Measurements from ENCODE around the gene NHSL1.
A peak's percentile ranks its signal among the peaks of the same experiment; 100 is the strongest.

NHSL1 gene

DNA sequence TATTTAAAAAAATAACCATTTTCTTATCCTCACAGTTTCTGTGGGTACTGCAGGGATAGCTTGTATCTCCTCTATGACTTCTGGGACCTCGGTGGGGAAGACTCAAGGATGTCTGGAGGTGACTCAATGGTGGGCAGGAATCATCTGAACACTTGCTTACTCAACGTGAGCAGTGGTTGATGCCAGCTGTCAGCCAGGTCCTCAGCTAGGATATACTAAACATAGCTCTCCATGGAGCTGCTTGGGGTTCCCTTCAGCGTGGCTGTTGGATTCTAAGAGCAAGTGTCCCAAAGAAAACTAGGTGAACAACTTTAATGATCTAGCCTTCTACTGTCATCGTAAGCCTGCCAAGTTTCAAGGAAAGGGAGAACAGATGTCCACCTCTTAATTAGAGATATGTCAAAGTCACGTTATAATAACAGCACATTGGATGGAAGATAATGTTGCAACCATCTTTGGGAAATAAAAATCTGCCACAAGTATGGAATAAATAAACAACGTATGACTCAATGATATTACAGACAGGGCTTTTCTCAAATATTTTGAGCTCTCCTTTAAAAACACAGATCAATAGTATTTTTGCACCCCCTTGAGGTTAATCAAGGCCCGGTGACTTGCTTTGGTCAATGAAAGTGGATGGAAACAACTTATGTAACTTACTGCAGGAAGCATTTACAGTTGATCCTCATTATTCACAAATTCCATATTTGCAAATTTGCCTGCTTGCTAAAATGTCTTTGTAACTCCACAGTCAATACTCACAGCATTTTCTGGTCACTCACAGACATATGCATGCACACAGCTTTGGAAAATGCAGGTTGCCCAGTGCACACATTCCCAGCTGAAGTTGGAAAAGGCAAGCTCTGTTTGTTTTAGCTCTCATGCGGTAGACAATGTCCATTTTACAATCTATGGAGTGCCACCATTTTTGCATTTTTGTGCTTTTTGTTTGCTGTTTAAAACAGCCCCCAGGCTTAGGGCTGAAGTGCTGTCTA is 101.9 kb downstream of the NHSL1 start:
- peak; percentile 70 for DNase-seq

DNA sequence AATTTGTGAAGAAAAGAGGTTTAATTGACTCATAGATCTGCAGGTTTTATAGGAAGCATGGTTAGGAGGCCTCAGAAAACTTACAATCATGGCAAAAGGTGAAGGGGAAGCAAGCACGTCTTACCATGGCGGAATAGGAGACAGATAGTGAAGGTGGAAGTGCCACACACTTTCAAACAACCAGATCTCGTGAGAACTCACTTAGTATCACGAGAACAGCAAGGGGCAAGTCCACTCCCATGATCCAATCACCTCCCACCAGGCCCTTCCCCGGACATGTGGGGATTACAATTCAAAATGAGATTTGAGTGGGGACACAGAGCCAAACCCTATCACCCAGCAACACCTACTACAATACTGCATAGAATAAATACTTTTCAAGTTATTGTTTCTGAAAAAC is 102.6 kb downstream of the NHSL1 start:
- DNase-seq, result no peak

DNA sequence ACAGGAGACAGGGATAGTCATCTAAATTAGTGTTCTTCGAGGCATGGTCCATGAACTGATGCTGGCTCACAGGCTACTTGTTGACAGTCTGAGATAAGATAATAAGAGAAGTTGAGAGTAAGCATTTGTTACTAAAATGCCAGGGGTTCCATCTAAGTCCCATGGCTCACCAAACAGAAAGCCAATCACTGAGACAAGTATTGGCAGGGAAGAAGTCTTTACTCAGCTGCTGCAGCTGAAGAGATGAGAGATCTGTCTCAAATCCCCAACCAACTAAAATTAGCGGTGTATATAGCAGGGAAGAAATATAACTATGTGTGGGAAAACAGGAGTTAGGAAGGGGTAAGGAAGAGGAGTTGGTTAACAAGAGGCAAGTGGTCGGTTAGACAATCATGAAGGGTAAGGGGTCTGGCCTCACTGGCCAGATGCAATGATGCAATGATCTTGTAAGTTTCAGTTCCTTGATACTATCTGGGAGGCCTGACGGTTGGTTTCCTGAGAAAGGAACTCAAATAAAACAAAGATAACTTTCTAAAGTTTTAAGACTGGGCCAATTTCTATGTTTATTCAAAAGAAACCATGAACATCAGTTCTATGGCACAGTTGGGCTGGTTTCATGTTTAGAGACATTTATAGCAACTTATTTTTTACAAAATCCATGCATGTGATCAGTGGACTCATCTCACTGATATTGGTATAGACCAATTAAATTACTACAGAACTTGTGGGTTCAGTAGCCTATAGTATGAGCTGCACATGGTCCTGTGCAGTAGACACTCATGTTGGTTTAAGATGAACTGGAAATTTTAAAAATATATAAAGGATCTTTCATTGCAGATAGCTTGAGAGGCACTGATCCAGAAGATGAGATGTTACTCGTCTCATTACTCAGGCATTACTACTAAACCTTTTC is 105.2 kb downstream of the NHSL1 start:
- no peak for DNase-seq

DNA sequence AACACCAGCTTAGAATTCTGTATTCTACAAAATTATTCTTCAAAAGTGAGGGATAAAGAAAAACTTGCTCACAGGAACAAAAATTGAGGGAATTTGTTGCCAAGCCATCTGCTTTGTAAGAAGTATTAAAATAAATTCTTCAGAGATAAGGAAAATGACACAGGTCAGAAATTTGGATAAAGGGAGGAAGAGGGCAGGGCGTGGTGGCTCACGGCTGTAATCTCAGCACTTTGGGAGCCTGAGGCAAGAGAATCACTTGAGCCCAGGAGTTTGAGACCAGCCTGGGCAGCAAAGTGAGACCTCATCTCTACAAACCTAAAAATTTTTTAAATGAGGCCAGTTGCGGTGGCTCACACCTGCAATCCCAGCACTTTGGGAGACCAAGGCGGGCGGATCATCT is 109.7 kb downstream of the NHSL1 start:
- no peak for DNase-seq

DNA sequence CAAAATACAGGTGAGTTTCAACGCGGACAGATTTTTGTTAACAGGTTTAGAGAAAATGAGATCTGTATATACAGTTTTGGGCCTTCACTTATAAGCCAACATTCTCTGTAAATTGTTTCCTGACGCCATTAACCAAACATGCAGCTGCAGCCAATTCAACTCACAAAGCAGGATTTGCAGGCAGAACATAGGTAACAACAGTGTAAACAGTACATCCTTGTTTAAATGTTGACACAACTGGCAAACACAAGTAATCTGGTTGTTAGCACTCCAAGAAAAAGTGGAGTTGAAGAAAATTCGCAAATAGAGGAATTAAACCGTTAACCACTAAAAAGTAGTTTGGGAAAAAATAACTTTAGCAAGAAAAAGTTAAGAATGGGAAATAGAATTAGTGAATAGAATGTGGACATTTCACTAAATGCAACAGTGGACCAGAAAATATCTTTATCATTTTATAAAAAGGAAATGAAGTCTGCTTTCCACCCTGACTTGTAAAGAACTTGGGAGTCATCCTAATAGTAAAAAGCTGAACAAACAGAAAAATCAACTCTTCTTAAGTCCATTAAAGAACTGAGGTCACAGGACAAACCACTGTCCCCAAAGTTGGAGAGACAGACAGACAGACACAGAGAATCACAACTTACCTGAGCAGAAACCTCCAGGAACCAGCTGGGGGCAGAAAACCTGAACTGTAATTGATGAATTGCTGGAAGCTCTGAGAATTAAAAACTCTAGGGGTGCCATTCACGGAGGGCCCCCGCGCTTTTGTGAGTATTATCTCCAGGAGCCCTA is 111.5 kb downstream of the NHSL1 start:
- DNase-seq, result no peak

DNA sequence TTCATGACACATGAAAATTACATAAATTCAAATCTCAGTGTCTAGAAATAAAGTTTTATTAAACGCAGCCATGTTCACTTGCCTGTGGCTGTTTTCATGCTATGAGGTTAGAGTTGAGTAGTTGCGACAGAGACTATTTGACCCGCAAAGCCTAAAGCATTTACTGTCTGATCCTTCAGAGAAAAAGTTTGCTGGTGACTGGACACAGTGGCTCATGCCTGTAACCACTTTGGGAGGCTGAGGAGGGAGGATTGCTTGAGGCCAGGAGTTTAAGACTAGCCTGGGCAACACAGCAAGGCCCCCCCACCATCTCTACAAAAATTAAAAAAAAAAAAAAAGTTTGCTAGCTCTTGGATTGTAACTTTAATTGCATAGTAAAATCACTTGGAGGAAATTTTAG is 112.4 kb downstream of the NHSL1 start:
- DNase-seq, result no peak

DNA sequence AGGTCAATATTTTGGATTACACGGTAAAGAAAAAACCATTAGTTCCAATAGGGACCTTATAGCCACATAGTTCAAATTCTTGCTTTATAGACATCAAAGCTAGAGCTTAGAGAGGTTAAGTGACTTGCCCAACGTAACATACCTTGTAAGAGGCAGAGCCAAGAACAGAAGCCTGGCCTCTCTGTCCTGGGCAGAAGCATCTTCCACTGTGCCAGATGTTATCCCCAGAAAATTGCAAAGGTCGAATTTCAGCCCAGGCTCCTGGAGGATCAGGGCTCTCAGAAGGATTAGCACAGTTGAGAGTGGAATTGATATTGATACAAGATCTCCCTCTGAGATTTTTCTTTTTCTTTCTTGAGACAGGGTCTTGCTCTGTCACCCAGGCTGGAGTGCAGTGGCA is 115.5 kb downstream of the NHSL1 start:
- no peak for DNase-seq

DNA sequence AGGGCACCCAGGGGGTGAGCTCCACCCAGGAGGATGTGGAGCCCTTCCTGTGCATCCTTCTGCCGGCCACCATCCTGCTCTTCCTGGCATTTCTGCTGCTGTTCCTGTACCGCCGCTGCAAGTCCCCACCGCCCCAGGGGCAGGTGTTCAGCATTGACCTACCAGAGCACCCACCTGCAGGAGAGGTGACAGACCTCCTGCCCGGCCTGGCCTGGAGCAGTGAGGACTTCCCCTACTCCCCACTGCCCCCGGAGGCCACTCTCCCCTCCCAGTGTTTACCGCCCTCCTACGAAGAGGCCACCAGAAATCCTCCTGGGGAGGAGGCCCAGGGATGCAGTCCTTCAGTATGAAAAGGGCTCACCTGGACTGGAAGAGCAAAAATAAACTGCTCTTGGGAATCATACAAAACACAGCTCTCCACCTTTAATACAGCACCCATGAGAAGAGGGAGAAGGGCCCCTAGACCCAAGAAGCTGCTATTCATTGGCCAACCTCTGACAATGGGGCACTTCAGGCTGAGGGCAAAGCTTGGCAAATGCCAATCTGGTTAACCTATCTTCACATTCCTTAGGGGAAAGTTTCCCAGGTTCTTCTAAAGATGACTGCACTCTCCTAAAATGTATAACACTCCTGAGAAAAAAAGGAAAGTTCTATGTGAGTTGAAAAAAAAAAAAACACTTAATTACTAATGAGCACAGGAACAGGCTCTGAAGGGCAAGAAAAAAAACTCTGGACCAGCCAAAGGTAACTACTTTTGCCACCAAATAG is 116.6 kb downstream of the NHSL1 start:
- no peak for DNase-seq

DNA sequence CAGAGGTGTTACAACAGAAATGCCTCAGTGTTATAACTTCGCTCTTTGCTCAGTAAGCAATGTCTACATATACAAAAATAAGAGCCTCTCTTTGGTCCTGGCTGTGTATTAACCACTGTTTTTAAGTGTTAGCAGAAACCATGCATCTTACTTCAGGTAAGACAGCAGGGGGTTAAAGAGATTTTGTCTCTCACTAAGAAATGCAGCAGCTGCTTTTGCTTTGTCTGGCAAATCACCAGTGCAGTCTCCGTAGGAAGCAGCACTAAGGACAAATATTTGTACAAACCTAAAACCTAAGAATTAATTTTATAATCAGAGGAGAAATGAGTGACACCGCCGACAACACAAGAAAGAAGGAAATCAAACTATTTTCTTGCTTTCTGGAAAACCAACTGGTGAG is 120.8 kb downstream of the NHSL1 start:
- DNase-seq, result no peak

DNA sequence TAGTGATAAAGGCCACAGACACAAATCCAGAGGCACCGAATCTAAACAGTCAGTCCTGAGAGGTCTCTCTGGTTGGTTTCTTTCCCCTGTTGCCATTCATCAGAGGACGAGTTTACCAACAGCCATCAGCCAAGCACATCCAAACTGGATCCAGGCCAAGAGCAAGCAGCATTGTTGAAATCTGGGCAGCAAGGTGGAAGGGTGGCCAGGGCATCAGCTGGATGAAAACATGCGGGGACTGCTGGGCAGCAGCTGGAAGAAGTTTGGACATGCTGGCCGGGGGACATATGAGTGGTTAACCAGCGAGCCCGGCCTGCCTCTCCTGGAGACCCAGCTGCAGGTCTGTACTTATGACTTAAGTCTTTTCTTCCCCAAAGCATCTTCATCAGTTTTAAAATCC is 121.5 kb downstream of the NHSL1 start, which contains the start of gene SMIM28:
Gene SMIM28, plus strand, starts transcription at position 62 of the 400 bp plus-strand sequence. Its CDS starts 168 bp downstream, at position 230.
- DNase-seq, result no peak

DNA sequence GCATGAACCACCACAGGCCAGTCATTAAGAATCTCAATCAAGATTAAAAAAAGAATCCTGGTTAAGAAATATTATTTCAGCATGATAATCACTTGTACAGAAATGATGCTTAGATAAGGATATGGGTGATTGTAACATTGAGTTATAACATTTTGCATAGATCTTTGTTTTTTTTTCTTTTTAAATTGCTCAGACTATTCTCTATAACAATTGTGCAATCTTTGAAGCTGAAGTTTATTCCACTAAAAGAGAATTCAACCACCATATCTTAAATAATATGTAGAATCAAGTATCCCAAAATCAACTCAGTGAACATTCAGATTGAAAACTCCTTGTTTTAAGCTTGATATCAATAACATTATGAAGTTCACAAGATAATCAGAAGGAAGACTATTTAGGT is 122.3 kb downstream of the NHSL1 start:
- no peak for DNase-seq

DNA sequence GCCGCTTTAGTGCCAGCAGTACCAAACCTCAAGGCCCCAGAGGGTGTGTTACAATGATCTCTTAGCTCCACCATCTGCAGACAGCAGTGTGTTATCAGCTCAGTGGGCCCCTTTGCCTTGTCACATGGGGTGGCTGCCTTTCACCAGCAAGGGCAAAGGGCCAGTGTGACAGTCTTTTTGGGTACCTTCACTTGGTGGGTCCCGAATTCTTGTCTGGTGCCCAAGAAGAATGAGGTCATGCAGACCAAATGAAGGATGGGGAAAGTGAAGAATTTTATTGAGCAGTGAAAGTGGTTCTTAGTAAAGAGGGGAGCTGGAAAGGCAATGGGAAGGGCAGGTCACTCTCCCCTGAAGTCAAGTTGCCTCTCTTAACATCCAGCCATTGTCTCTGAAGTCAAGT is 124.5 kb downstream of the NHSL1 start:
- DNase-seq, result no peak

DNA sequence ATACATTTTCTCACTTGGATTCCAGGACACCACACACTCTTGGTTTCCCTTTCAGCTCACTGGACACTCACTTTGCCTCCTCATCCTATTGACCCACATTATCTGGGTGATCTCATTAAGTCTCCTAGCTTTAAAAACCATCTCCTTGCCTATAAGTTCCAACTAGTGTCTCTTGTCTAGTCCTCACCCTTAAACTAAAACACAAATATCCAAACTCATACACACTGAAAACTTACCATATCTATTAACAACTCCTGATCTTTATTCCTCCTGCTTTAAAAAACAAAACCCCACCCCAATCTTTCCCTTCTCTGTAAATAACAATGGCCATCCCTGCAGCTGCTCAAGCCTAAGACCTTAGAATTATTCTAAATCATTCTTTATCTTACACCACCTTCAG is 125.1 kb downstream of the NHSL1 start:
- no peak for DNase-seq

DNA sequence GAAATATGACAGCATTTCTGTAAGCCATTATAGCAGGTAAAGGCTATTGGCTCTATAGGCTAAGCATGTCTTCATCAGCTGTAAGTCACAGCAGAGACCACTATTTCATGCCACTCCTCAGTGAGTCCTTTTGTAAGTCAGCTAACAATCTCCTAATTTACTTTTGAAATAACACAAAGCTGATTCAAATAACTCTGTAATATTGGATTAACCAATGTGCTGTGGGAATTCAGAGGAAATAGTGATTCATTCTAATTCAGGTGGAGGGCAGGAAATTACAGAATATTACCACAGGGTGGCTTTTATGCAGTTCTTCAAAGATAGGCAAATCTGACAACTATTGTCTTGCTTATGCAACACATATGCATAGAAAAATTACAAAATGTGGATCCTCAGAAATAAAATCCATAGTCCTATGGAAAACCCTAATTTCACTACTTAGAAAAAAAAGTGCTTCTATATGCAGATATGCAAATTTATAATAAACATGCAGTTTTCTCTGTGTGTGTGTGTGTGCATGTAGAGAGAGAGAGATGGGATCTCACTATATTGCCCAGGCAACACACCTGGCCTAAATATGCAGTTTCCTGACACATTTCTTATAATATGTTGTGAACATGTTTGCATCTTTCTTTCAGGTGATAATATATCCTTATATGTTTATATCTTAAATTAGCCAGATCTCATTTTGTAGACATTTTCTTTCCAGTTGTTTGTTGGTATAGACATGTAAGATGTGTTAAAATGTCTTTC is 126.4 kb downstream of the NHSL1 start:
- DNase-seq, result peak; percentile 4
